Mesenchymal stem cell (in vitro differentiated cells and primary cell): ENCODE data around the gene RAPGEF4.

ENCODE experiments used
- DNase-seq: peaks from one replicate; pipeline ENCODE4 v3.0.0-alpha.2; 2013
- H2AFZ ChIP-seq: one replicate; pipeline ENCODE4 v1.6.1; 2013; ENCODE audit warnings: low read depth, mild to moderate bottlenecking, control low read depth, inconsistent platforms, low read length, moderate library complexity
- H2AK5ac ChIP-seq: 2 replicates; pipeline ENCODE4 v1.6.1; 2013; ENCODE audit warnings: low read length, moderate library complexity, mild to moderate bottlenecking, inconsistent platforms; ENCODE audit not compliant: severe bottlenecking
- H2BK120ac ChIP-seq: one replicate; pipeline ENCODE4 v1.6.1; 2013; ENCODE audit warnings: low read depth, mild to moderate bottlenecking, inconsistent platforms, low read length, moderate library complexity
- H2BK12ac ChIP-seq, 2 experiments: one replicate each; pipeline ENCODE4 v1.6.1; 2013; ENCODE audit warnings: inconsistent platforms in 2 of 2, low read length in 2 of 2, mild to moderate bottlenecking in 2 of 2, moderate library complexity in 2 of 2, control low read depth in 1 of 2
- H2BK15ac ChIP-seq: one replicate; pipeline ENCODE4 v1.6.1; 2013; ENCODE audit warnings: mild to moderate bottlenecking, low read depth, inconsistent platforms; ENCODE audit not compliant: poor library complexity, severe bottlenecking
- H2BK5ac ChIP-seq: 2 replicates; pipeline ENCODE4 v1.6.1; 2013; ENCODE audit warnings: low read depth, mild to moderate bottlenecking, low read length, control low read depth, inconsistent platforms; ENCODE audit not compliant: poor library complexity, severe bottlenecking
- H3K14ac ChIP-seq, 2 experiments: one replicate each; pipeline ENCODE4 v1.6.1; 2013; ENCODE audit warnings: inconsistent platforms in 2 of 2, low read length in 2 of 2, control low read depth in 1 of 2, mild to moderate bottlenecking in 1 of 2, moderate library complexity in 1 of 2
- H3K18ac ChIP-seq, 2 experiments: one replicate each; pipeline ENCODE4 v1.6.1; 2013; ENCODE audit warnings: inconsistent platforms in 2 of 2, low read length in 2 of 2, control low read depth in 1 of 2, low read depth in 1 of 2, mild to moderate bottlenecking in 1 of 2
- H3K23ac ChIP-seq, 2 experiments: one replicate each; pipeline ENCODE4 v1.6.1; 2013; ENCODE audit warnings: inconsistent platforms in 2 of 2, low read length in 2 of 2, mild to moderate bottlenecking in 2 of 2, moderate library complexity in 2 of 2, control low read depth in 1 of 2
- H3K27ac ChIP-seq: 2 replicates; pipeline ENCODE4 v1.5.1; 2013; ENCODE audit warnings: mild to moderate bottlenecking, moderate library complexity, low read length, control low read depth, inconsistent platforms; ENCODE audit not compliant: poor library complexity, severe bottlenecking
- H3K27me3 ChIP-seq, 2 experiments: 2 replicates each; pipeline versions ENCODE4 v1.6.1 to v1.7.0; 2013; ENCODE audit warnings: low read length in 2 of 2, mild to moderate bottlenecking in 2 of 2, moderate library complexity in 2 of 2, control low read depth in 1 of 2, inconsistent platforms in 1 of 2; ENCODE audit not compliant: control insufficient read depth in 1 of 2, insufficient read depth in 1 of 2
- H3K36me3 ChIP-seq, 2 experiments: 2 replicates each; pipeline versions ENCODE4 v1.6.1 to v1.7.0; 2013; ENCODE audit warnings: low read length in 2 of 2, control low read depth in 1 of 2, inconsistent platforms in 1 of 2, low read depth in 1 of 2, mild to moderate bottlenecking in 1 of 2; ENCODE audit not compliant: insufficient read depth in 2 of 2, control insufficient read depth in 1 of 2
- H3K4ac ChIP-seq, 2 experiments: one replicate each; pipeline ENCODE4 v1.6.1; 2013; ENCODE audit warnings: inconsistent platforms in 2 of 2, low read length in 2 of 2, mild to moderate bottlenecking in 2 of 2, moderate library complexity in 2 of 2, control low read depth in 1 of 2, low read depth in 1 of 2
- H3K4me1 ChIP-seq: 2 replicates; pipeline ENCODE4 v1.6.1; 2013; ENCODE audit warnings: low read depth, low read length, control low read depth; ENCODE audit not compliant: control insufficient read depth, insufficient read depth
- H3K4me2 ChIP-seq: 2 replicates; pipeline ENCODE4 v1.6.1; 2013; ENCODE audit warnings: low read length, mild to moderate bottlenecking, inconsistent platforms; ENCODE audit not compliant: poor library complexity, severe bottlenecking
- H3K4me3 ChIP-seq, 2 experiments: 2 replicates each; pipeline versions ENCODE4 v1.5.1 to v1.7.0; 2013; ENCODE audit warnings: low read length in 2 of 2, mild to moderate bottlenecking in 2 of 2, control low read depth in 1 of 2, low read depth in 1 of 2; ENCODE audit not compliant: insufficient read depth in 1 of 2
- H3K79me1 ChIP-seq: replicated peaks from 2 replicates; pipeline ENCODE4 v1.6.1; 2013; ENCODE audit warnings: mild to moderate bottlenecking, control low read depth, low read length, inconsistent platforms; ENCODE audit not compliant: poor library complexity, severe bottlenecking
- H3K9ac ChIP-seq: 2 replicates; pipeline ENCODE4 v1.7.0; 2013; ENCODE audit warnings: mild to moderate bottlenecking, low read length, moderate library complexity
- H3K9me3 ChIP-seq: 2 replicates; pipeline ENCODE4 v1.7.0; 2013; ENCODE audit warnings: mild to moderate bottlenecking, low read length; ENCODE audit not compliant: control insufficient read depth
- H4K8ac ChIP-seq: one replicate; pipeline ENCODE4 v1.6.1; 2013; ENCODE audit warnings: inconsistent platforms, mild to moderate bottlenecking, low read length, moderate library complexity
- H4K91ac ChIP-seq: one replicate; pipeline ENCODE4 v1.6.1; 2013; ENCODE audit warnings: mild to moderate bottlenecking, low read length, inconsistent platforms
- WGBS: methylation state at CpG from one replicate; pipeline ENCODE4 v1.1.7; 2013; ENCODE audit warnings: mixed read lengths; 5-methylcytosine and 5-hydroxymethylcytosine counted together

Gene RAPGEF4

GRCh38 chr2:173075781-173076580 lies 340.3 kb downstream of the RAPGEF4 start, which contains the start of gene MAP3K20:
MAP3K20 (plus strand) TSS chr2:173075846; CDS start chr2:173091032, 15,186 bp downstream.
- Histone ChIP-seq H2BK12ac (peak within 1 kb of the TSS; percentile 72 to 87), H3K23ac (peak within 1 kb of the TSS; percentile 46 to 97), H3K79me1 (peaks cover 2% of the 10 kb centered on the region), H4K8ac (peak within 1 kb of the TSS; percentile 90), H2BK120ac (peak within 1 kb of the TSS; percentile 90), H3K4ac (peak within 1 kb of the TSS; percentile 73 to 92), H3K9me3 (no peaks in the 10 kb centered on the region), H3K14ac (peak within 1 kb of the TSS; percentile 41 to 90), H3K27me3 (no peaks in the 10 kb centered on the region), H2AFZ (peak within 1 kb of the TSS; percentile 95), H3K18ac (peak within 1 kb of the TSS; percentile 86 to 99), H3K4me3 (peak within 1 kb of the TSS; percentile 84 to 92), H3K27ac (peak within 1 kb of the TSS; percentile 91), H3K4me1 (no peaks in the 10 kb centered on the region), H3K4me2 (peak within 1 kb of the TSS; percentile 81), H3K9ac (peak within 1 kb of the TSS; percentile 98), H4K91ac (peak within 1 kb of the TSS; percentile 87), H3K36me3 (no peaks in the 10 kb centered on the region), H2BK5ac (peak within 1 kb of the TSS; percentile 93), H2AK5ac (no peak within 1 kb of the TSS), H2BK15ac (peak within 1 kb of the TSS; percentile 86)
- peak; percentile 78 for DNase-seq
- WGBS, result 0% methylated on average over 43 of the region's 106 CpGs

- peak overlapping the region in 1 of 2 experiments; percentile 72 for H2BK12ac ChIP-seq
- H3K23ac ChIP-seq, result peak overlapping the region; percentile 46 to 97
- peak overlapping the region; percentile 90 for H4K8ac ChIP-seq
- H2AFZ ChIP-seq, result peak overlapping the region; percentile 95
- H3K4ac ChIP-seq, result peak overlapping the region in 1 of 2 experiments; percentile 73
- peak overlapping the region; percentile 90 for H2BK120ac ChIP-seq
- H4K91ac ChIP-seq, result no peak overlapping the region
- H2BK15ac ChIP-seq, result peak overlapping the region; percentile 86
- H2BK5ac ChIP-seq, result peak overlapping the region; percentile 93
- H3K4me3 ChIP-seq, result peak overlapping the region; percentile 84 to 92
- no peaks in the 10 kb centered on the region for H3K27me3 ChIP-seq
- peak overlapping the region; percentile 91 for H3K27ac ChIP-seq
- peak; percentile 73 for DNase-seq
- peaks cover 8% of the 10 kb centered on the region for H3K79me1 ChIP-seq
- no peaks in the 10 kb centered on the region for H3K4me1 ChIP-seq
- H3K14ac ChIP-seq, result no peak overlapping the region
- H3K9ac ChIP-seq, result peak overlapping the region; percentile 98
- H3K18ac ChIP-seq, result peak overlapping the region; percentile 86 to 99
- H3K36me3 ChIP-seq, result peaks cover 0 to 3% of the 10 kb centered on the region in 2 experiments
- WGBS, result 4% methylated on average over 26 of the region's 27 CpGs
- peak overlapping the region; percentile 70 for H3K4me2 ChIP-seq
- H2AK5ac ChIP-seq, result no peak overlapping the region
- H3K9me3 ChIP-seq, result no peaks in the 10 kb centered on the region
Measured at GRCh38 chr2:173076581-173077345, 341.1 kb downstream of the RAPGEF4 start.

GRCh38 chr2:173077506-173078177 lies 342.0 kb downstream of the RAPGEF4 start:
- Histone ChIP-seq H3K27ac (peak overlapping the region; percentile 12), H3K9me3 (no peaks in the 10 kb centered on the region), H2AK5ac (no peak overlapping the region), H2BK15ac (no peak overlapping the region), H4K91ac (no peak overlapping the region), H3K4ac (no peak overlapping the region), H3K9ac (peak overlapping the region; percentile 98), H3K36me3 (peaks cover 4% of the 10 kb centered on the region in 2 experiments), H2AFZ (no peak overlapping the region), H2BK120ac (no peak overlapping the region), H3K23ac (no peak overlapping the region), H2BK5ac (no peak overlapping the region), H3K14ac (no peak overlapping the region), H2BK12ac (no peak overlapping the region), H3K18ac (no peak overlapping the region), H3K4me1 (no peaks in the 10 kb centered on the region), H3K27me3 (no peaks in the 10 kb centered on the region), H3K79me1 (peaks cover 13% of the 10 kb centered on the region), H3K4me3 (peak overlapping the region in 1 of 2 experiments; percentile 84), H3K4me2 (peak overlapping the region; percentile 27), H4K8ac (no peak overlapping the region)
- peak; percentile 36 for DNase-seq
- 77% methylated on average over 3 of the region's 5 CpGs for WGBS
